HepG2 (cell line): Measurements from ENCODE around the gene MIX23.

ENCODE experiments used
- KMT2A ChIP-seq: sonication (generic); formaldehyde crosslinking; IDR thresholded peaks from 2 replicates; pipeline ENCODE4 v1.4.0; 2020; ENCODE audit warnings: missing genetic modification reagents
- RXRA ChIP-seq: sonication (generic); formaldehyde crosslinking; IDR thresholded peaks from 2 replicates; pipeline ENCODE4 v1.5.1; 2020; ENCODE audit warnings: missing genetic modification reagents
- ZNF678 ChIP-seq: sonication (generic); formaldehyde crosslinking; IDR thresholded peaks from 2 replicates; pipeline ENCODE4 v1.4.0; 2020; ENCODE audit warnings: mild to moderate bottlenecking, missing genetic modification reagents
- TF ChIP-seq, protein P1 (sequence below), 2 experiments: IDR thresholded peaks; 2 replicates each; pipeline ENCODE4 v1.6.1; 2011 to 2012; ENCODE audit warnings: low read length in 2 of 2, borderline replicate concordance in 1 of 2, low read depth in 1 of 2, mild to moderate bottlenecking in 1 of 2, moderate library complexity in 1 of 2
- TF ChIP-seq, protein P2 (sequence below): sonication (generic); formaldehyde crosslinking; IDR thresholded peaks from 2 replicates; pipeline ENCODE4 v1.5.0; 2020; ENCODE audit warnings: mild to moderate bottlenecking, missing genetic modification reagents, moderate library complexity

DNA sequence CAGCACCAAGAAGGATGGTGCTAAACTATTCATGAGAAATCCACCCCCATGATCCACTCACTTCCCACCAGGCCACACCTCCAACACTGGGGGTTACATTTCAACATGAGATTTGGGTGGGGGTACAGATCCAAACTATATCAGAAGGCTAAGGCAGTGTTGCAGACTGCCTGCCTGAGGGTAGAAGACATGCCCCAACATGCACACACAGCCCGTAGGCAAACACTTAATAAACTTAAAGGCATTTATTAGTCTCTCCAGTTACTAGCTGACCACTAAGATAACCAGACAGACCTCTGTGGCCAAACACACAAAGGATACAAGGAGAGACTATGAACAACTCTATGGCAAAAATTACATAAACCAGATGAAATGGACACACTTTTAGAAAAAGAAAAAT, 11.1 kb upstream of the MIX23 start:
- TF ChIP-seq, protein P1, sequence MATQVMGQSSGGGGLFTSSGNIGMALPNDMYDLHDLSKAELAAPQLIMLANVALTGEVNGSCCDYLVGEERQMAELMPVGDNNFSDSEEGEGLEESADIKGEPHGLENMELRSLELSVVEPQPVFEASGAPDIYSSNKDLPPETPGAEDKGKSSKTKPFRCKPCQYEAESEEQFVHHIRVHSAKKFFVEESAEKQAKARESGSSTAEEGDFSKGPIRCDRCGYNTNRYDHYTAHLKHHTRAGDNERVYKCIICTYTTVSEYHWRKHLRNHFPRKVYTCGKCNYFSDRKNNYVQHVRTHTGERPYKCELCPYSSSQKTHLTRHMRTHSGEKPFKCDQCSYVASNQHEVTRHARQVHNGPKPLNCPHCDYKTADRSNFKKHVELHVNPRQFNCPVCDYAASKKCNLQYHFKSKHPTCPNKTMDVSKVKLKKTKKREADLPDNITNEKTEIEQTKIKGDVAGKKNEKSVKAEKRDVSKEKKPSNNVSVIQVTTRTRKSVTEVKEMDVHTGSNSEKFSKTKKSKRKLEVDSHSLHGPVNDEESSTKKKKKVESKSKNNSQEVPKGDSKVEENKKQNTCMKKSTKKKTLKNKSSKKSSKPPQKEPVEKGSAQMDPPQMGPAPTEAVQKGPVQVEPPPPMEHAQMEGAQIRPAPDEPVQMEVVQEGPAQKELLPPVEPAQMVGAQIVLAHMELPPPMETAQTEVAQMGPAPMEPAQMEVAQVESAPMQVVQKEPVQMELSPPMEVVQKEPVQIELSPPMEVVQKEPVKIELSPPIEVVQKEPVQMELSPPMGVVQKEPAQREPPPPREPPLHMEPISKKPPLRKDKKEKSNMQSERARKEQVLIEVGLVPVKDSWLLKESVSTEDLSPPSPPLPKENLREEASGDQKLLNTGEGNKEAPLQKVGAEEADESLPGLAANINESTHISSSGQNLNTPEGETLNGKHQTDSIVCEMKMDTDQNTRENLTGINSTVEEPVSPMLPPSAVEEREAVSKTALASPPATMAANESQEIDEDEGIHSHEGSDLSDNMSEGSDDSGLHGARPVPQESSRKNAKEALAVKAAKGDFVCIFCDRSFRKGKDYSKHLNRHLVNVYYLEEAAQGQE (IDR thresholded peaks at IDR 0.05; ENCODE audit: borderline replicate concordance in 1 of 2, low read depth in 1 of 2, low read length in 2 of 2) = no peak
- TF ChIP-seq, protein P2, sequence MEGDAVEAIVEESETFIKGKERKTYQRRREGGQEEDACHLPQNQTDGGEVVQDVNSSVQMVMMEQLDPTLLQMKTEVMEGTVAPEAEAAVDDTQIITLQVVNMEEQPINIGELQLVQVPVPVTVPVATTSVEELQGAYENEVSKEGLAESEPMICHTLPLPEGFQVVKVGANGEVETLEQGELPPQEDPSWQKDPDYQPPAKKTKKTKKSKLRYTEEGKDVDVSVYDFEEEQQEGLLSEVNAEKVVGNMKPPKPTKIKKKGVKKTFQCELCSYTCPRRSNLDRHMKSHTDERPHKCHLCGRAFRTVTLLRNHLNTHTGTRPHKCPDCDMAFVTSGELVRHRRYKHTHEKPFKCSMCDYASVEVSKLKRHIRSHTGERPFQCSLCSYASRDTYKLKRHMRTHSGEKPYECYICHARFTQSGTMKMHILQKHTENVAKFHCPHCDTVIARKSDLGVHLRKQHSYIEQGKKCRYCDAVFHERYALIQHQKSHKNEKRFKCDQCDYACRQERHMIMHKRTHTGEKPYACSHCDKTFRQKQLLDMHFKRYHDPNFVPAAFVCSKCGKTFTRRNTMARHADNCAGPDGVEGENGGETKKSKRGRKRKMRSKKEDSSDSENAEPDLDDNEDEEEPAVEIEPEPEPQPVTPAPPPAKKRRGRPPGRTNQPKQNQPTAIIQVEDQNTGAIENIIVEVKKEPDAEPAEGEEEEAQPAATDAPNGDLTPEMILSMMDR (CRISPR knock-in tag) = no peak
- TF ChIP-seq RXRA (CRISPR knock-in tag) (no peak), KMT2A (CRISPR knock-in tag) (no peak), ZNF678 (CRISPR knock-in tag) (no peak)
